HepG2 (cell line): Measurements from ENCODE around the gene CSNK1D. TPM values are rescaled to one million over a fixed set of nuclear protein-coding genes. Genes with fewer than 3 reads are reported as not detected.

ENCODE experiments used
- BRD4 ChIP-seq: sonication (generic); formaldehyde crosslinking; IDR thresholded peaks from 2 replicates; pipeline ENCODE4 v1.4.0; 2020; ENCODE audit warnings: missing genetic modification reagents
- DRAP1 ChIP-seq: IDR thresholded peaks from 2 replicates; pipeline ENCODE4 v1.6.1; 2016; ENCODE audit warnings: missing genetic modification reagents, missing compliant biosample characterization
- E2F2 ChIP-seq: sonication (generic); formaldehyde crosslinking; IDR thresholded peaks from 2 replicates; pipeline ENCODE4 v1.4.0; 2020; ENCODE audit warnings: missing genetic modification reagents, borderline replicate concordance
- ELF1 ChIP-seq: sonication (generic); formaldehyde crosslinking; IDR thresholded peaks from 2 replicates; pipeline ENCODE4 v1.4.0; 2020; ENCODE audit warnings: missing genetic modification reagents
- HNRNPL ChIP-seq: fragments of 200-400 bp; formaldehyde crosslinking; IDR thresholded peaks from 2 replicates; pipeline ENCODE4 v1.6.1; 2017; ENCODE audit warnings: mild to moderate bottlenecking, low read depth, low read length
- HOXD1 ChIP-seq: sonication (generic); formaldehyde crosslinking; IDR thresholded peaks from 2 replicates; pipeline ENCODE4 v1.5.0; 2020; ENCODE audit warnings: missing genetic modification reagents
- NAIF1 ChIP-seq: sonication (generic); formaldehyde crosslinking; IDR thresholded peaks from 2 replicates; pipeline ENCODE4 v1.5.0; 2020; ENCODE audit warnings: mild to moderate bottlenecking, missing genetic modification reagents, borderline replicate concordance
- SNAPC2 ChIP-seq: sonication (generic); formaldehyde crosslinking; IDR thresholded peaks from 2 replicates; pipeline ENCODE4 v1.8.1; 2022; ENCODE audit warnings: mild to moderate bottlenecking, missing genetic modification reagents
- SP5 ChIP-seq: IDR thresholded peaks from 2 replicates; pipeline ENCODE4 v1.6.1; 2016; ENCODE audit warnings: low read depth, borderline replicate concordance
- SYNCRIP ChIP-seq: fragments of 200-400 bp; formaldehyde crosslinking; IDR thresholded peaks from 2 replicates; pipeline ENCODE4 v1.6.1; 2018; ENCODE audit warnings: mild to moderate bottlenecking, low read depth, low read length; ENCODE audit not compliant: insufficient read depth
- TFDP1 ChIP-seq: IDR thresholded peaks from 2 replicates; pipeline ENCODE4 v1.6.1; 2016; ENCODE audit warnings: missing compliant biosample characterization, missing genetic modification reagents, borderline replicate concordance
- ZBTB44 ChIP-seq: sonication (generic); formaldehyde crosslinking; IDR thresholded peaks from 2 replicates; pipeline ENCODE4 v1.4.0; 2020; ENCODE audit warnings: missing genetic modification reagents
- ZHX1 ChIP-seq: sonication (generic); formaldehyde crosslinking; IDR thresholded peaks from 2 replicates; pipeline ENCODE4 v1.8.1; 2022; ENCODE audit warnings: low read depth, mild to moderate bottlenecking, missing genetic modification reagents
- ZKSCAN5 ChIP-seq: sonication (generic); formaldehyde crosslinking; IDR thresholded peaks from 2 replicates; pipeline ENCODE4 v1.5.1; 2020; ENCODE audit warnings: mild to moderate bottlenecking, missing genetic modification reagents
- ZNF121 ChIP-seq: sonication (generic); formaldehyde crosslinking; IDR thresholded peaks from 2 replicates; pipeline ENCODE4 v1.5.0; 2020; ENCODE audit warnings: mild to moderate bottlenecking, missing genetic modification reagents
- ZNF333 ChIP-seq: sonication (generic); formaldehyde crosslinking; IDR thresholded peaks from 2 replicates; pipeline ENCODE4 v1.4.0; 2020; ENCODE audit warnings: mild to moderate bottlenecking, missing genetic modification reagents, borderline replicate concordance
- ZNF430 ChIP-seq: sonication (generic); formaldehyde crosslinking; IDR thresholded peaks from 2 replicates; pipeline ENCODE4 v1.9.0; 2021; ENCODE audit warnings: mild to moderate bottlenecking, missing genetic modification reagents
- ZNF569 ChIP-seq: sonication (generic); formaldehyde crosslinking; IDR thresholded peaks from 2 replicates; pipeline ENCODE4 v1.5.0; 2020; ENCODE audit warnings: mild to moderate bottlenecking, missing genetic modification reagents, moderate library complexity, borderline replicate concordance
- ZNF792 ChIP-seq: IDR thresholded peaks from 2 replicates; pipeline ENCODE4 v1.6.1; 2016
- ZNF83 ChIP-seq: sonication (generic); formaldehyde crosslinking; IDR thresholded peaks from 2 replicates; pipeline ENCODE4 v1.4.0; 2020; ENCODE audit warnings: missing genetic modification reagents, mild to moderate bottlenecking, borderline replicate concordance
- polyA plus RNA-seq, 8 experiments: library from polyadenylated mRNA; depleted of rRNA in 3 of 8; stranded (reverse) in 7 of 8; unstranded in 1 of 8; fragments of >200 nt; fragmentation: Illumina TruSeq in 4 of 8; extraction: Trizol in 4 of 8; gene quantifications; 2 replicates each; pipeline versions ENCODE4 v1.2.1 to v1.2.3, GENCODE V29; 2011 to 2016; ENCODE audit warnings: low read depth in 4 of 8, missing spikeins in 1 of 8, mixed read lengths in 1 of 8; ENCODE audit not compliant: insufficient read depth in 1 of 8
- total RNA-seq, 5 experiments: library from RNA; depleted of rRNA; stranded (reverse); fragments of >200 nt; fragmentation: Illumina TruSeq; extraction: Trizol; gene quantifications; 2 replicates each; pipeline ENCODE4 v1.2.3, GENCODE V29; 2016; ENCODE audit warnings: low read depth in 1 of 5
- TF ChIP-seq, protein P1 (sequence below): IDR thresholded peaks from 2 replicates; pipeline ENCODE4 v1.6.1; 2018; ENCODE audit warnings: missing genetic modification reagents

Gene CSNK1D
- total and polyA plus RNA-seq, 2 of the 13 experiments (the other 11 are each of a cell fraction or from before 2014, with no cell fraction given): 31.5 to 128 TPM

DNA sequence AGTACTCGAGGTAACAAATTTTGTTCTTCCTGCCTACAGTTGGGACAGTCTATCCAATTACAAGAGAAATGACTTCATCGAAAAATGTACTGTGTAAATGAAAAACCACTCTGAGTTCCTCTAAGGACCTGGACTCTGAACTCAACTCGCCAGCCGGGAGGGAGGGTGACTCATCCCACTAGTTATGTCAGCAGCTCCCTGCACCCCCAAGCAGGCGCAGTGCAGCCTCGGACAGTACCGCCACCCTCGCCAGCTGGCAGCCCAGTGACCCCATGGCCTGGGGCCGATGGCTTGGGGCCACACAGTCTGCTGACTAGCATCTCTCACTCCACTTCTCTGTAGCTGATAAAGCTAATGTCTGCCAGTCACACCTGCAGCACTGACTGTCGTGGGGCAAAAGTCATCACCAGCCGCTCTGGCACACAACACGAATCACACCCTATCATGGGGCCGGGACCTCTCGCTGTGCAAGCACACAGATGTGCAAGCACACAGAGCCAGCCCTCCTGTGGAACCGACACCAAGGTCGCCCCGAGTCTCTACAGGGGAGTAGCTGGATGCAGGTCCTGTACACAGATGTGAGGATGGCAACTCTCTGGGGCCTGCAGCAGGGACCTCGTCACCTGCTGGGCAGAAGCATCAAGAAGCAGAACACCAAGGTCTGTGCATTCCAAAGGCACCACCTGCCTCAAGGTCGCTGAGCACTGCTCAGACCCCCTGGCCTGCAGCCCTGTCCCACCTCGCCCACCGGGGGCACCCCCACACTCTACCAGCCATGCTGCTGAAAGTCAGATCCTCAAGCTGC is 5.7 kb downstream of the CSNK1D start (continued):
- TF ChIP-seq DRAP1 (CRISPR knock-in tag) (peak; percentile 60), ZNF333 (CRISPR knock-in tag) (no peak; the same call in 1 of the 2 replicates), ZNF430 (CRISPR knock-in tag) (peak; percentile 93), BRD4 (CRISPR knock-in tag) (peak; percentile 66; the same call in 1 of the 2 replicates), NAIF1 (0 out of 2 replicates have a peak, but pooled peaks have one; percentile 22), SP5 (CRISPR knock-in tag) (peak; percentile 79), ZNF83 (CRISPR knock-in tag) (peak; percentile 95; the same call in 1 of the 2 replicates), HOXD1 (peak; percentile 91; the same call in 1 of the 2 replicates), ZHX1 (peak; percentile 94), ZKSCAN5 (no peak), ELF1 (CRISPR knock-in tag) (peak; percentile 42; the same call in 1 of the 2 replicates), TFDP1 (CRISPR knock-in tag) (peak; percentile 68; the same call in 1 of the 2 replicates), ZBTB44 (0 out of 2 replicates have a peak, but pooled peaks have one; percentile 41), ZNF121 (CRISPR knock-in tag) (peak; percentile 65), HNRNPL (peak; percentile 95), SYNCRIP (no peak), ZNF792 (peak; percentile 95), ZNF569 (CRISPR knock-in tag) (no peak), SNAPC2 (CRISPR knock-in tag) (peak; percentile 88; the same call in 1 of the 2 replicates), E2F2 (CRISPR knock-in tag) (peak; percentile 89; the same call in 1 of the 2 replicates)
- TF ChIP-seq, protein P1, sequence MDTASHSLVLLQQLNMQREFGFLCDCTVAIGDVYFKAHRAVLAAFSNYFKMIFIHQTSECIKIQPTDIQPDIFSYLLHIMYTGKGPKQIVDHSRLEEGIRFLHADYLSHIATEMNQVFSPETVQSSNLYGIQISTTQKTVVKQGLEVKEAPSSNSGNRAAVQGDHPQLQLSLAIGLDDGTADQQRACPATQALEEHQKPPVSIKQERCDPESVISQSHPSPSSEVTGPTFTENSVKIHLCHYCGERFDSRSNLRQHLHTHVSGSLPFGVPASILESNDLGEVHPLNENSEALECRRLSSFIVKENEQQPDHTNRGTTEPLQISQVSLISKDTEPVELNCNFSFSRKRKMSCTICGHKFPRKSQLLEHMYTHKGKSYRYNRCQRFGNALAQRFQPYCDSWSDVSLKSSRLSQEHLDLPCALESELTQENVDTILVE (CRISPR knock-in tag): peak; percentile 78
